HepG2 (cell line): ENCODE data around the gene AGPAT2. TPM values are rescaled to one million over a fixed set of nuclear protein-coding genes. Genes with fewer than 3 reads are reported as not detected.

Experiments used
- CREM ChIP-seq, 2 experiments: sonication (generic) in 1 of 2; formaldehyde crosslinking in 1 of 2; IDR thresholded peaks; 2 replicates each; pipeline versions ENCODE4 v1.4.0 to v1.6.1; 2016 to 2020; ENCODE audit warnings: antibody characterized with exemption in 1 of 2, mild to moderate bottlenecking in 1 of 2, missing genetic modification reagents in 1 of 2
- FIP1L1 ChIP-seq: fragments of 200-400 bp; formaldehyde crosslinking; IDR thresholded peaks from 2 replicates; pipeline ENCODE4 v1.6.1; 2018; ENCODE audit warnings: low read depth, mild to moderate bottlenecking, low read length, moderate library complexity, borderline replicate concordance; ENCODE audit not compliant: insufficient read depth
- HDAC6 ChIP-seq: fragments of 200-600 bp; sonication (generic); IDR thresholded peaks from 2 replicates; pipeline ENCODE4 v1.7.0; 2017; ENCODE audit warnings: mild to moderate bottlenecking, antibody characterized with exemption, low read length, low read depth
- HNRNPK ChIP-seq: fragments of 200-400 bp; formaldehyde crosslinking; IDR thresholded peaks from 2 replicates; pipeline ENCODE4 v1.6.1; 2018; ENCODE audit warnings: low read length, low read depth, moderate library complexity, mild to moderate bottlenecking; ENCODE audit not compliant: poor library complexity, severe bottlenecking
- KMT2B ChIP-seq: IDR thresholded peaks from 2 replicates; pipeline ENCODE4 v1.6.1; 2016; ENCODE audit warnings: missing genetic modification reagents, missing compliant biosample characterization
- MIER3 ChIP-seq: IDR thresholded peaks from 2 replicates; pipeline ENCODE4 v1.6.1; 2016; ENCODE audit warnings: missing compliant biosample characterization, borderline replicate concordance
- NCOA1 ChIP-seq: sonication (generic); formaldehyde crosslinking; IDR thresholded peaks from 2 replicates; pipeline ENCODE4 v1.9.0; 2021; ENCODE audit warnings: missing genetic modification reagents
- NFKBIZ ChIP-seq: IDR thresholded peaks from 2 replicates; pipeline ENCODE4 v1.6.1; 2018; ENCODE audit warnings: missing genetic modification reagents, missing compliant biosample characterization
- NR2F6 ChIP-seq, 2 experiments: IDR thresholded peaks; 2 replicates each; pipeline ENCODE4 v1.6.1; 2016; ENCODE audit warnings: antibody characterized with exemption in 1 of 2, mild to moderate bottlenecking in 1 of 2
- PRPF4 ChIP-seq: fragments of 200-400 bp; formaldehyde crosslinking; IDR thresholded peaks from 2 replicates; pipeline ENCODE4 v1.6.1; 2016; ENCODE audit warnings: low read length, low read depth; ENCODE audit not compliant: poor library complexity, severe bottlenecking
- ZBTB21 ChIP-seq: sonication (generic); formaldehyde crosslinking; IDR thresholded peaks from 2 replicates; pipeline ENCODE4 v1.4.0; 2020; ENCODE audit warnings: missing genetic modification reagents
- ZFP91 ChIP-seq: sonication (generic); formaldehyde crosslinking; IDR thresholded peaks from 2 replicates; pipeline ENCODE4 v1.9.0; 2022; ENCODE audit warnings: missing genetic modification reagents, mild to moderate bottlenecking, borderline replicate concordance
- ZNF256 ChIP-seq: sonication (generic); formaldehyde crosslinking; conservative IDR thresholded peaks from 2 replicates; pipeline ENCODE4 v1.4.0; 2020; ENCODE audit warnings: missing genetic modification reagents
- ZNF3 ChIP-seq: IDR thresholded peaks from 2 replicates; pipeline ENCODE4 v1.7.0; 2017; ENCODE audit warnings: inconsistent platforms
- ZNF451 ChIP-seq: sonication (generic); formaldehyde crosslinking; IDR thresholded peaks from 2 replicates; pipeline ENCODE4 v1.5.0; 2020; ENCODE audit warnings: mild to moderate bottlenecking, missing genetic modification reagents
- ZNF687 ChIP-seq: sonication (generic); formaldehyde crosslinking; IDR thresholded peaks from 2 replicates; pipeline ENCODE4 v1.5.1; 2020; ENCODE audit warnings: mild to moderate bottlenecking, missing genetic modification reagents, moderate library complexity
- polyA plus RNA-seq, 8 experiments: library from polyadenylated mRNA; depleted of rRNA in 3 of 8; stranded (reverse) in 7 of 8; unstranded in 1 of 8; fragments of >200 nt; fragmentation: Illumina TruSeq in 4 of 8; extraction: Trizol in 4 of 8; gene quantifications; 2 replicates each; pipeline versions ENCODE4 v1.2.1 to v1.2.3, GENCODE V29; 2011 to 2016; ENCODE audit warnings: low read depth in 4 of 8, missing spikeins in 1 of 8, mixed read lengths in 1 of 8; ENCODE audit not compliant: insufficient read depth in 1 of 8
- total RNA-seq, 5 experiments: library from RNA; depleted of rRNA; stranded (reverse); fragments of >200 nt; fragmentation: Illumina TruSeq; extraction: Trizol; gene quantifications; 2 replicates each; pipeline ENCODE4 v1.2.3, GENCODE V29; 2016; ENCODE audit warnings: low read depth in 1 of 5
- TF ChIP-seq, protein P1 (sequence below): sonication (generic); formaldehyde crosslinking; IDR thresholded peaks from 2 replicates; pipeline ENCODE4 v1.8.1; 2023; ENCODE audit warnings: mild to moderate bottlenecking, moderate library complexity, missing genetic modification reagents

The AGPAT2 gene
- total and polyA plus RNA-seq, 2 of the 13 experiments (the other 11 are each of a cell fraction or from before 2014, with no cell fraction given): 3.9 to 25.8 TPM

- TF ChIP-seq ZFP91 (CRISPR knock-in tag) (peak; percentile 51), ZNF687 (CRISPR knock-in tag) (peak; percentile 20; the same call in 1 of the 2 replicates), NCOA1 (no peak), KMT2B (CRISPR knock-in tag) (no peak), FIP1L1 (no peak), HNRNPK (no peak), MIER3 (CRISPR knock-in tag) (no peak), ZBTB21 (CRISPR knock-in tag) (no peak), PRPF4 (no peak), CREM (IDR thresholded peaks at IDR 0.05) (no peak), CREM (CRISPR knock-in tag; IDR thresholded peaks at IDR 0.05) (no peak), ZNF451 (no peak), ZNF256 (CRISPR knock-in tag) (no peak), HDAC6 (no peak), NR2F6 (IDR thresholded peaks at IDR 0.05) (no peak), NR2F6 (CRISPR knock-in tag; IDR thresholded peaks at IDR 0.05) (no peak), ZNF3 (CRISPR knock-in tag) (no peak), NFKBIZ (CRISPR knock-in tag) (no peak)
- TF ChIP-seq, protein P1, sequence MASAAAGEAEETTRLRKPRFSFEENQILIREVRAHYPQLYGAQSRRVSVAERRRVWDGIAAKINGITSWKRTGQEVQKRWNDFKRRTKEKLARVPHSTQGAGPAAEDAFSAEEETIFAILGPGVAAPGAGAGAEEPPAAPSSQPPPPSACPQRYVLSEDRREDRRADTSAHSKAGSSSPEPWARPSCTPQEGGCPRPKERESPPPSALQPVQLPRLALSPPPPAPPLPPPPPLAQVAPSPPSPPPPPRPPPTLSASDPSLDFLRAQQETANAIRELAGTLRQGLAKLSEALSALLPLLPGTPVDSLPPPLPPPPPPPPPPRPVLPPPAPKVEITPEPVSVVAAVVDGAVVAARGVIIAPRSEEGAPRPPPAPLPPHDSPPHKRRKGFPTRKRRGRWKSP: no peak; the same call in 1 of the 2 replicates
These were observed 57.2 kb downstream of the AGPAT2 start (continued) for GRCh38 chr9:136629879-136630661.
